CD4-positive, alpha-beta memory T cell (primary cell): ENCODE measurements around the gene PLTP. TPM values are rescaled to one million over a fixed set of nuclear protein-coding genes. Genes with fewer than 3 reads are reported as not detected.

ENCODE experiments used
- CTCF ChIA-PET: fragments of 350-600 bp; sonication (Branson Sonifier 250); formaldehyde crosslinking; loops from one replicate; lab custom pipeline; 2021; ENCODE audit warnings: inconsistent platforms; ENCODE audit not compliant: partially characterized antibody; lab: Charles Lee
- POLR2A ChIA-PET: fragments of 350-600 bp; sonication (Branson Sonifier 250); formaldehyde crosslinking; loops from one replicate; lab custom pipeline; 2021; ENCODE audit not compliant: partially characterized antibody; lab: Charles Lee
- DNase-seq, 5 donors: peaks; one replicate each; pipeline versions ENCODE4 v3.0.0 to v3.0.0-alpha.2; 2020 to 2022; ENCODE audit warnings: mixed read lengths in 1 of 5
- H3K27ac ChIP-seq: one replicate; pipeline ENCODE4 v1.7.0; 2013; ENCODE audit warnings: low read depth, low read length
- H3K27me3 ChIP-seq: 2 replicates; pipeline ENCODE4 v1.7.0; 2013; ENCODE audit warnings: mild to moderate bottlenecking, low read length, moderate library complexity; ENCODE audit not compliant: insufficient read depth
- H3K36me3 ChIP-seq: 2 replicates; pipeline ENCODE4 v1.7.0; 2013; ENCODE audit warnings: mild to moderate bottlenecking, low read length, moderate library complexity; ENCODE audit not compliant: insufficient read depth
- H3K4me1 ChIP-seq: 2 replicates; pipeline ENCODE4 v1.7.0; 2013; ENCODE audit warnings: mild to moderate bottlenecking, low read length, moderate library complexity; ENCODE audit not compliant: insufficient read depth
- H3K4me3 ChIP-seq, 2 donors: one replicate each; pipeline ENCODE4 v1.7.0; 2013; ENCODE audit warnings: low read length in 2 of 2, mild to moderate bottlenecking in 1 of 2
- H3K9me3 ChIP-seq, 2 donors: one replicate each; pipeline ENCODE4 v1.7.0; 2013; ENCODE audit warnings: low read length in 2 of 2, control low read depth in 1 of 2; ENCODE audit not compliant: control insufficient read depth in 1 of 2
- H3K27ac Mint-ChIP-seq, 7 donors: one replicate each; pipeline ENCODE4 v1.8.0; 2020 to 2021; ENCODE audit warnings: mixed read lengths in 7 of 7, mild to moderate bottlenecking in 6 of 7, inconsistent platforms in 3 of 7, moderate library complexity in 3 of 7
- H3K27me3 Mint-ChIP-seq, 2 donors: one replicate each; pipeline ENCODE4 v1.8.0; 2020 to 2021; ENCODE audit warnings: mixed read lengths in 2 of 2
- H3K36me3 Mint-ChIP-seq, 2 donors: one replicate each; pipeline ENCODE4 v1.8.0; 2020 to 2021; ENCODE audit warnings: mixed read lengths in 2 of 2, inconsistent platforms in 1 of 2, mild to moderate bottlenecking in 1 of 2
- H3K4me1 Mint-ChIP-seq, 4 donors: one replicate each; pipeline ENCODE4 v1.8.0; 2020 to 2021; ENCODE audit warnings: mixed read lengths in 4 of 4, mild to moderate bottlenecking in 1 of 4
- H3K4me3 Mint-ChIP-seq, 8 donors: one replicate each; pipeline ENCODE4 v1.8.0; 2020 to 2021; ENCODE audit warnings: mixed read lengths in 8 of 8, mild to moderate bottlenecking in 7 of 8, moderate library complexity in 6 of 8, inconsistent platforms in 3 of 8
- H3K9me3 Mint-ChIP-seq, 8 donors: one replicate each; pipeline ENCODE4 v1.8.0; 2020 to 2021; ENCODE audit warnings: mixed read lengths in 8 of 8, mild to moderate bottlenecking in 5 of 8, inconsistent platforms in 3 of 8, moderate library complexity in 1 of 8
- intact Hi-C: fragments of 100-400 bp; cut with micrococcal nuclease; formaldehyde crosslinking; loops from one replicate; pipeline ENCODE4 v1.15.1; 2023
- polyA plus RNA-seq, 2 donors: library from polyadenylated mRNA; unstranded; fragments of 300-500 nt; fragmentation: Illumina TruSeq; gene quantifications; one replicate each; pipeline ENCODE4 v1.2.3, GENCODE V29; 2021
- total RNA-seq, 2 experiments: library from RNA; stranded (reverse); gene quantifications; one replicate each; pipeline ENCODE4 v1.2.3, GENCODE V29; 2021

PLTP gene
- total and polyA plus RNA-seq, 4 experiments from 2014 or later: 0.19 to 0.69 (median 0.29) TPM; not detected in 1

- intact Hi-C loops: loop anchor here (10.0 kb wide), 1 partner anchor 59 kb away; the partner anchor contains the start of genes DNTTIP1 and WFDC3
- no peaks in the 10 kb centered on the region for H3K9me3 ChIP-seq
- Mint-ChIP-seq H3K27me3 (no peaks in the 10 kb centered on the region), H3K4me1 (peaks cover 19 to 62% (median 31%) of the 10 kb centered on the region in 4 donors), H3K9me3 (no peaks in the 10 kb centered on the region), H3K27ac (no peak overlapping the region), H3K4me3 (no peak overlapping the region), H3K36me3 (peaks cover 28 to 33% of the 10 kb centered on the region in 2 donors)
- H3K27ac ChIP-seq: no peak overlapping the region
- H3K4me1 ChIP-seq: peaks cover 30% of the 10 kb centered on the region
- H3K4me3 ChIP-seq: no peak overlapping the region
- H3K27me3 ChIP-seq: no peaks in the 10 kb centered on the region
- POLR2A ChIA-PET: no interaction called here
- DNase-seq: no peak
- peaks cover 30% of the 10 kb centered on the region for H3K36me3 ChIP-seq
- CTCF ChIA-PET: no interaction called here
These were observed 58.5 kb downstream of the PLTP start for GRCh38 chr20:45853484-45853883.

- H3K9me3 Mint-ChIP-seq: no peaks in the 10 kb centered on the region
- peaks cover 33 to 37% of the 10 kb centered on the region in 2 donors for H3K36me3 Mint-ChIP-seq
- Histone ChIP-seq H3K27me3 (no peaks in the 10 kb centered on the region), H3K4me1 (peaks cover 24% of the 10 kb centered on the region), H3K27ac (no peak overlapping the region), H3K36me3 (peaks cover 35% of the 10 kb centered on the region), H3K4me3 (no peak overlapping the region), H3K9me3 (no peaks in the 10 kb centered on the region)
- peaks cover 10 to 52% (median 23%) of the 10 kb centered on the region in 4 donors for H3K4me1 Mint-ChIP-seq
- POLR2A ChIA-PET: interaction anchor here (0.6 kb wide), 1 partner anchor 14 kb away, joined by 3 read pairs; no protein-coding TSS in a partner anchor
- H3K27ac Mint-ChIP-seq: no peak overlapping the region
- CTCF ChIA-PET: interaction anchor here (0.9 to 1.0 kb wide), 2 partner anchors 28 to 39 kb away, joined by 3 read pairs; no protein-coding TSS in a partner anchor
- H3K4me3 Mint-ChIP-seq: no peak overlapping the region
- no peaks in the 10 kb centered on the region for H3K27me3 Mint-ChIP-seq
- intact Hi-C loops: loop anchor here (10.0 kb wide), 1 partner anchor 58 kb away; the partner anchor contains the start of genes DNTTIP1 and WFDC3
- no peak for DNase-seq
These were observed 59.6 kb downstream of the PLTP start for GRCh38 chr20:45852326-45852725.

GRCh38 chr20:45851501-45851900 lies 60.5 kb downstream of the PLTP start:
- peaks cover 33 to 41% of the 10 kb centered on the region in 2 donors for H3K36me3 Mint-ChIP-seq
- intact Hi-C loops: loop anchor here (10.0 kb wide), 1 partner anchor 57 kb away; the partner anchor contains the start of genes DNTTIP1 and WFDC3

GRCh38 chr20:45850926-45851325 lies 61.0 kb downstream of the PLTP start:
- H3K27ac Mint-ChIP-seq: no peak overlapping the region
- H3K36me3 ChIP-seq: peaks cover 42% of the 10 kb centered on the region
- H3K4me3 Mint-ChIP-seq: no peak overlapping the region
- no peak overlapping the region for H3K4me3 ChIP-seq
- intact Hi-C loops: loop anchor here (10.0 kb wide), 1 partner anchor 56 kb away; the partner anchor contains the start of genes DNTTIP1 and WFDC3
- H3K9me3 ChIP-seq: no peaks in the 10 kb centered on the region
- H3K27me3 ChIP-seq: no peaks in the 10 kb centered on the region
- no peaks in the 10 kb centered on the region for H3K27me3 Mint-ChIP-seq
- ChIA-PET POLR2A (interaction anchor here (0.8 to 1.4 kb wide), 2 partner anchors 17 to 84 kb away, joined by 4 to 5 read pairs; partner anchors contain the start of gene PCIF1), CTCF (no interaction called here)
- H3K4me1 Mint-ChIP-seq: peaks cover 8 to 38% (median 13%) of the 10 kb centered on the region in 4 donors
- peaks cover 16% of the 10 kb centered on the region for H3K4me1 ChIP-seq
- no peak for DNase-seq
- no peak overlapping the region for H3K27ac ChIP-seq
- H3K9me3 Mint-ChIP-seq: no peaks in the 10 kb centered on the region
- H3K36me3 Mint-ChIP-seq: peaks cover 36 to 47% of the 10 kb centered on the region in 2 donors

More at GRCh38 chr20:45851501-45851900, 60.5 kb downstream of the PLTP start:
- no peak overlapping the region for H3K27ac Mint-ChIP-seq
- Histone ChIP-seq H3K4me1 (peaks cover 22% of the 10 kb centered on the region), H3K27ac (no peak overlapping the region), H3K27me3 (no peaks in the 10 kb centered on the region), H3K9me3 (no peaks in the 10 kb centered on the region), H3K36me3 (peaks cover 39% of the 10 kb centered on the region), H3K4me3 (no peak overlapping the region)
- H3K4me1 Mint-ChIP-seq: peaks cover 9 to 44% (median 17%) of the 10 kb centered on the region in 4 donors
- no peak overlapping the region for H3K4me3 Mint-ChIP-seq
- no peaks in the 10 kb centered on the region for H3K9me3 Mint-ChIP-seq
- CTCF ChIA-PET: no interaction called here
- POLR2A ChIA-PET: interaction anchor here (0.6 to 1.4 kb wide), 3 partner anchors 13 to 83 kb away, joined by 3 to 5 read pairs (median 4); partner anchors contain the start of gene PCIF1
- no peak for DNase-seq
- H3K27me3 Mint-ChIP-seq: no peaks in the 10 kb centered on the region

- no peaks in the 10 kb centered on the region for H3K27me3 ChIP-seq
- Mint-ChIP-seq H3K36me3 (peaks cover 36 to 52% of the 10 kb centered on the region in 2 donors), H3K27ac (peak overlapping the region in 2 of 7 donors; percentile 18 to 66), H3K4me1 (peaks cover 7 to 33% (median 9%) of the 10 kb centered on the region in 4 donors), H3K27me3 (no peaks in the 10 kb centered on the region), H3K9me3 (no peaks in the 10 kb centered on the region), H3K4me3 (peak overlapping the region in 1 of 8 donors; percentile 6)
- intact Hi-C loops: loop anchor here (10.0 kb wide), 1 partner anchor 55 kb away; the partner anchor contains the start of genes DNTTIP1 and WFDC3
- no peak overlapping the region for H3K4me3 ChIP-seq
- DNase-seq: no peak
- CTCF ChIA-PET: no interaction called here
- H3K27ac ChIP-seq: no peak overlapping the region
- POLR2A ChIA-PET: interaction anchor here (1.3 kb wide), 1 partner anchor 31 kb away, joined by 6 read pairs; the partner anchor contains the start of gene ZSWIM1
- H3K4me1 ChIP-seq: peaks cover 11% of the 10 kb centered on the region
- no peaks in the 10 kb centered on the region for H3K9me3 ChIP-seq
- H3K36me3 ChIP-seq: peaks cover 47% of the 10 kb centered on the region
These were observed 61.7 kb downstream of the PLTP start for GRCh38 chr20:45850238-45850637.

GRCh38 chr20:45848969-45849582 lies 62.9 kb downstream of the PLTP start:
- H3K4me1 Mint-ChIP-seq: peaks cover 2 to 22% (median 6%) of the 10 kb centered on the region in 4 donors
- no peaks in the 10 kb centered on the region for H3K27me3 Mint-ChIP-seq
- peaks cover 42 to 56% of the 10 kb centered on the region in 2 donors for H3K36me3 Mint-ChIP-seq
- Histone ChIP-seq H3K36me3 (peaks cover 48% of the 10 kb centered on the region), H3K27me3 (no peaks in the 10 kb centered on the region), H3K4me1 (no peaks in the 10 kb centered on the region), H3K9me3 (no peaks in the 10 kb centered on the region), H3K27ac (no peak overlapping the region), H3K4me3 (no peak overlapping the region)
- DNase-seq: no peak
- ChIA-PET CTCF (interaction anchor here (0.6 kb wide), 1 partner anchor 112 kb away, joined by 3 read pairs; no protein-coding TSS in a partner anchor), POLR2A (interaction anchor here (1.3 kb wide), 1 partner anchor 32 kb away, joined by 6 read pairs; the partner anchor contains the start of gene ZSWIM1)
- H3K27ac Mint-ChIP-seq: peak overlapping the region in 2 of 7 donors; percentile 6 to 12
- H3K4me3 Mint-ChIP-seq: no peak overlapping the region
- intact Hi-C loops: no loop called here
- no peaks in the 10 kb centered on the region for H3K9me3 Mint-ChIP-seq
